Measurements from ENCODE around the gene VENTX. TPM values are rescaled to one million over a fixed set of nuclear protein-coding genes. Genes with fewer than 3 reads are reported as not detected.
"Not testable (repeated sequence)": the region's sequence is repeated elsewhere in the genome, so short reads cannot be mapped to it uniquely, and the experiment has no call there.

Gene VENTX
- total RNA-seq, 4 donors from 2014 or later = 0.32 to 6.0 (median 2.4) TPM

DNA sequence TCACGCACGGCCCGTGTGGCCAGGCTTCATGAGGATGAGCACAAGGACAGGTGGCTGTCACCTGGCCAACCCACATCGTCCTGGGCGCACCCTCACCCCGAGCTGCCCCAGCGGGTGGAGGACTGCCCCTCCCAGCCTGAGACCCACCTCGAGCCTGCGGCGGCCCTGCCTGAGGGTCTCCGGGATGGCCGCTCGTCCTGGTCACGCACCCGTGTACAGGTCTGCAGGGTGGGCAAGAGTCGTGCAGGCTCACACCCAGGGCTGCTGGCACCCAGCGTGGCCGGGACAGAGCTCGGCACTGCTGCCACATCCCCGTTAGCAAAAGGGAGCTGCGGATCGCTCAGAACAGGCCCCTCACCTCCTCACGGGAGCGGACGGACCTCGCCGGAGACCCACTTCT, 22.1 kb upstream of the VENTX start:
- TF ChIP-seq CTCF (IDR thresholded peaks at IDR 0.05) = no peak
- no peak for ATAC-seq (ENCODE audit: low FRiP score)

DNA sequence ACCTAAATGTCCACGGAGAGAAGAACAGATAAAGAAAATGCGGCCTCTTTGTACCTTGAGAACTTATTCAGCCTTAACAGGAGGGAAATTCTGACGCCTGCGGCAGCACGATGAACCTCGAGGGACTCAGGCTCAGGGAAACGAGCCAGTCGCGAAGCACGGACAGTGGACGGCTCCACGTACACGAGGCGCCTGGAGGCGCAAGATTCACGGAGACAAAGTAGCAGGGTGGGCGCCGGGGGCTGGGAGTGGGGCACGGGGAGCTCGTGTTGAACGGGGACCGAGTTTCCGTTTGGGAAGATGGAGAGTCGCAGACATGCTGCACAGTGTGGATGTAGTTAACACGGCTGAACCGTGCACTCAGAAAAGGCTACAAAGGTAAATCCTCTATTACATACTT, 20.9 kb upstream of the VENTX start:
- DNase-seq (ENCODE audit: low spot score) = no peak
- ATAC-seq (ENCODE audit: low FRiP score) = no peak
- TF ChIP-seq CTCF (IDR thresholded peaks at IDR 0.05) = no peak

More for the DNA sequence above, 22.1 kb upstream of the VENTX start:
- DNase-seq (ENCODE audit: low spot score) = no peak

DNA sequence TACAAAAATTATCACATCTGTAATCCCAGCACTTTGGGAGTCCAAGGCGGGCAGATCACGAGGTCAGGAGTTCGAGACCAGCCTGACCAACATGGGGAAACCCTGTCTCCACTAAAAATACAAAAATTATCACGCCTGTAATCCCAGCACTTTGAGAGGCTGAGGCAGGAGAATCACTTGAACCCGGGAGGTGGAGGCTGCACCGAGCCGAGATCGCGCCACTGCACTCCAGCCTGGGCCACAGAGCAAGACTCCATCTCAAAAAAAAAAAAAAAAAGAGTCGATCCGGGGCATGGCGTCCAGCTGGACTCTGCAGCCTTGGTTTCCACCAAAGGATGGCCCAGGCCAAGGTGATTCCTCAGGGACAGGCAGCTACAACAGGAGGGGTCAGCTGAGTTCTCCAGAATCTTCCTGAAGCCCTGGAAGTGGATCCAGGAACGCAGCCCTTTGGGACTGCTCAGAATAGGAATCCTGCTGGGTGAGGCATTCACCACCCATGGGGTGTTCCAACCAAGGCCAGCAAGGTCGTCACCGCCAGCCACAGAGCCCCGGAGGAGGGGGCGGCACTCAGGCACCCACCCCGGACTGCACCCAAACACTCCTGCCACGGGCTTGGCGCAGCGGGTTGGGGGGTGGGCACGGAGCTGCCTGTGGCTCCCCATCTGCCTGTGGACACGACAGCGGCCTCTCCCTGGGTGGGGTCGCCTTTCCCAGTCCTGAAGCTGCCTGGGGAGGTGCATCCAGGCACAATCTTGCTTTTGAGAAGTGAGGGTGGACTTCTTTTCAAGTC, 19.7 kb upstream of the VENTX start:
- DNase-seq (ENCODE audit: low spot score) = no peak
- ATAC-seq (ENCODE audit: low FRiP score) = no peak
- no peak for TF ChIP-seq CTCF (IDR thresholded peaks at IDR 0.05)

- ATAC-seq (ENCODE audit: low FRiP score) (no peak), DNase-seq (ENCODE audit: low spot score) (no peak)
- TF ChIP-seq CTCF (IDR thresholded peaks at IDR 0.05) = no peak
Measured at GRCh38 chr10:133218891-133219290, 18.8 kb upstream of the VENTX start.

DNA sequence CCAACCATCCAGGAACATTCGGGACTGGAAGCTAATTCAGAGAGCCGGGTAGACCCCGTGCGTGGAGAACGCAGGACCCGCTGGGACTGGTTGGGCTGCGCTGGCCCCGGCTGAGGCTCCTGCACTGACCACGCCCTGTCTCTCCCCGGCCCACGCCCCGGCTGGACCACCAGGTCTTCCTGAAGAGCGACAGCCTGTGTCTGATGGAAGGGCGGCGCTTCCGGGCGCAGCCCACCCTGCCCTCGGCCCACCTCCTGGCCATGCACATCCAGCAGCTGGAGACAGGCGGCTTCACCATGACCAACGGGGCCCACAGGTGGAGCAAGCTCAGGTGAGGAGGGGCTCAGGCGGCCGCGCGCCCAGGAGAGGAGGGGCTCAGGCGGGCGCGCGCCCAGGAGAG, 17.9 kb upstream of the VENTX start:
- no peak for ATAC-seq (ENCODE audit: low FRiP score)
- DNase-seq (ENCODE audit: low spot score) = no peak
- TF ChIP-seq CTCF (IDR thresholded peaks at IDR 0.05) = no peak

GRCh38 chr10:133221331-133221730, 16.3 kb upstream of the VENTX start:
- no peak for DNase-seq (ENCODE audit: low spot score)
- no peak for TF ChIP-seq CTCF (IDR thresholded peaks at IDR 0.05)
- ATAC-seq (ENCODE audit: low FRiP score) = no peak

- ATAC-seq (ENCODE audit: low FRiP score); DNase-seq (ENCODE audit: low spot score): not testable (repeated sequence)
Measured at GRCh38 chr10:133221756-133222155, 15.9 kb upstream of the VENTX start.

Data from omental fat pad (tissue), 4 donors.